HG03139 (cell line): ENCODE results near the gene GRIP1.
A peak's percentile ranks its signal among the peaks of the same experiment; 100 is the strongest.

Experiments used
- ATAC-seq: cut with Tn5 transposase; IDR thresholded peaks from one replicate; pipeline ENCODE4 v1.9.1; 2021; ENCODE audit not compliant: unreplicated experiment

GRIP1 gene

GRCh38 chr12:66482351-66483203 is 196.3 kb downstream of the GRIP1 start:
- no peak for ATAC-seq

GRCh38 chr12:66467932-66468331 is 210.9 kb downstream of the GRIP1 start:
- no peak for ATAC-seq

GRCh38 chr12:66461331-66461730 is 217.5 kb downstream of the GRIP1 start:
- ATAC-seq, result no peak

GRCh38 chr12:66459944-66460482 is 218.9 kb downstream of the GRIP1 start:
- ATAC-seq, result no peak

GRCh38 chr12:66456612-66457011 is 222.3 kb downstream of the GRIP1 start:
- no peak for ATAC-seq

GRCh38 chr12:66453844-66454243 is 225.0 kb downstream of the GRIP1 start:
- ATAC-seq, result peak; percentile 66

GRCh38 chr12:66453120-66453519 is 225.8 kb downstream of the GRIP1 start:
- ATAC-seq, result no peak

GRCh38 chr12:66449531-66449930 is 229.3 kb downstream of the GRIP1 start:
- no peak for ATAC-seq

GRCh38 chr12:66447643-66448042 is 231.2 kb downstream of the GRIP1 start:
- ATAC-seq, result no peak

- ATAC-seq, result no peak
These were observed 232.6 kb downstream of the GRIP1 start for GRCh38 chr12:66446276-66446675.

GRCh38 chr12:66441905-66442559 is 236.8 kb downstream of the GRIP1 start:
- ATAC-seq, result no peak

- no peak for ATAC-seq
These were observed 240.3 kb downstream of the GRIP1 start for GRCh38 chr12:66438601-66439000.

GRCh38 chr12:66430106-66430505 is 248.8 kb downstream of the GRIP1 start:
- ATAC-seq, result no peak

- no peak for ATAC-seq
These were observed 250.0 kb downstream of the GRIP1 start for GRCh38 chr12:66428870-66429269.

- ATAC-seq, result no peak
These were observed 250.6 kb downstream of the GRIP1 start for GRCh38 chr12:66428261-66428660.

GRCh38 chr12:66426696-66427095 is 252.2 kb downstream of the GRIP1 start:
- ATAC-seq, result no peak

GRCh38 chr12:66423266-66423665 is 255.6 kb downstream of the GRIP1 start:
- ATAC-seq, result no peak

- ATAC-seq, result no peak
These were observed 260.0 kb downstream of the GRIP1 start for GRCh38 chr12:66418908-66419307.

- ATAC-seq, result no peak
These were observed 261.7 kb downstream of the GRIP1 start for GRCh38 chr12:66417217-66417616.

GRCh38 chr12:66409195-66409871 is 269.5 kb downstream of the GRIP1 start:
- no peak for ATAC-seq

GRCh38 chr12:66405395-66405794 is 273.5 kb downstream of the GRIP1 start:
- ATAC-seq, result no peak

GRCh38 chr12:66403746-66404145 is 275.1 kb downstream of the GRIP1 start:
- ATAC-seq, result no peak
